HG02678 (cell line): ENCODE results near the gene CTSG.
"Not testable (repeated sequence)": the region's sequence is repeated elsewhere in the genome, so short reads cannot be mapped to it uniquely, and the experiment has no call there.

Experiments used
- ATAC-seq: cut with Tn5 transposase; IDR thresholded peaks from one replicate; pipeline ENCODE4 v1.9.1; 2021; ENCODE audit warnings: mild to moderate bottlenecking, moderate library complexity; ENCODE audit not compliant: unreplicated experiment

Gene CTSG

GRCh38 chr14:24549064-24549463 is 27.0 kb downstream of the CTSG start:
- not testable (repeated sequence) for ATAC-seq

DNA sequence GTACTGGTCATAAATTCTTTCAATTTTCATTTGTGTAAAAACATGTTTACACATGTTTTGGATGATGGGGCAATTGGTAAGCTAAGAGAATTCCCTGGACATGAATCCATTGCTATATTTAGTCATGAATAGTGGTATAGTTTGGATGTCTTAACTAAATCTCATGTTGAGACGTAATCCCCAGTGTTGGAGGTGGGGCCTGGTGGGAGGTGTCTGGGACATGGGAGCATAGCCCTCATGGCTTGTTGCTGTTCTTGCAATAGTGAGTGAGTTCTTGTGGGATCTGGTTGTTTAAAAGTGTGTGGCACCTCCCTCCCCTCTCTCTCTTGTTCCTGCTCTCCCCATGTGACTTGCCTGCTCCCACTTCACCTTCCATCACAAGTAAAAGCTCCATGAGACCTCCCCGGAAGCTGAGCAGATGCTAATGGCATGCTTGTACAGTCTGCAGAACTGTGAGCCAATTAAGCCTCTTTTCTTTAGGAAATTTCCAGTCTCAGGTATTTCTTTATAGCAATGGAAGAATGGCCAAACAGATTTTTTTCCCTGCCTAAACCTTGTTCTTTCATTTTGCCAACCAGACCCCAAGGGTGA is 33.6 kb downstream of the CTSG start:
- no peak for ATAC-seq

- ATAC-seq: no peak
Measured at GRCh38 chr14:24535737-24536136, 40.3 kb downstream of the CTSG start.

DNA sequence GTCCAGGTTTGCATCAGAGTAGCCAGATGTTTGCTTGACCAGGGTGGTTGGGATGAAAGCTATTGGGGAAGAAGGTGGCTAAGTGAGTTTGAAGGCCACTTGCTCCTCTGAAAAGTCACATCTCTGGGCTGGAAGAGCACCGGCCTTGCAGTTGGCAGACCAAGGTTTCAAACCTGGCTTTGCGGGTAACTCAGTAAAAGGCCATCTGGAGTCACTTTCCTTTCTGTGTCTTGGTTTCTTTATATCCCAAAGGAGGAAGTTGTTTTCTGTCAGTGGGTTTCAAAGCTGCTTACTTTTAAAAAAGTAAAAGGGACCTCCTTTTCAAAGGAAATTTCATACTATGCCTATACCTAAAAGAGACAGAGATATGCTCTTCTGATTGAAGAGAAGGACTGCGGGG is 41.8 kb downstream of the CTSG start:
- ATAC-seq: no peak

GRCh38 chr14:24525877-24526620 is 50.0 kb downstream of the CTSG start:
- ATAC-seq: not testable (repeated sequence)
